Adrenal gland (tissue), 5 donors: ENCODE measurements around the gene CD200R1.

Experiments
- CTCF ChIP-seq, 6 experiments: fragments of 450-650 bp in 4 of 6; fragments of 200-600 bp in 2 of 6; sonication (generic) in 1 of 6; IDR thresholded peaks; 1 replicate in 5 of 6; 2 replicates in 1 of 6; pipeline versions ENCODE4 v1.5.1 to v1.8.0; 2016 to 2021; ENCODE audit warnings: antibody characterized with exemption in 6 of 6, mild to moderate bottlenecking in 2 of 6, moderate library complexity in 1 of 6
- POLR2A ChIP-seq, 2 donors: fragments of 450-650 bp; IDR thresholded peaks; one replicate each; pipeline ENCODE4 v1.6.1; 2017; ENCODE audit warnings: antibody characterized with exemption in 2 of 2, mild to moderate bottlenecking in 2 of 2, moderate library complexity in 1 of 2
- donor health status: DM: no; HTN: no; CAD: no.

DNA sequence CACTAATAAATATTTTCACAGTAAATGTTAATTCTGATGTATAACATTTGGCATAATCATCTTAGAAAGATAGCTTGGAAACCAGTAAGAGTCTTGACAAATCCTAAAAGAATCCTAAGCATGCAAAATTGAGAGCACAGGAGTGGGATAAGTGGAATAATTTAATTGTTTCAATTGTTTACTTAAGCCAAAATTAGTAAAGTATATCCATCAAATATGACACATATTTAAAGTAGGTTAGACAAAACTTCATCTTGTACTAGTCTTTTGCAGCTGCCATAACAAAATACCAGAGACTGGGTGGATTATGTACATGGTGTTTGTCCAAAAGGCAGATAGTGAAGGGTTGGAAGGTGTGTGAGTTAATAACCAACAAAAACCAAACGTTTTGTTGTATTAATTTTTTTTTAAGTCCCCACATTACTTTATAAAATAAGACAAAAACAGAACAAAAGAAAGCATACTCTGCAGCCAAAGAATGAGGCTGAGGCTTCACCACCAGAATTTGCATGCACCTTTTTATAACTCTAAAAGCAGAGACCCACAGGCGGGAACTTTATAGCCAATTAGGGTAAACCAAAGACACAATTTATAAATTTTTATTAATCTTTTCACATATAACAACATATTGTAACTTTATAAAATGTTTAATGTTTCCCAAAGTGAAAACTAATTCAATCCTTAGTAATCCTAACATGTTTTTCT, 86.4 kb downstream of the CD200R1 start:
- TF ChIP-seq CTCF (IDR thresholded peaks at IDR 0.05): no peak
- TF ChIP-seq POLR2A (IDR thresholded peaks at IDR 0.05): no peak
